GM12801 (cell line): ENCODE data around the gene GAGE12E.
"Not testable (repeated sequence)": the region's sequence is repeated elsewhere in the genome, so short reads cannot be mapped to it uniquely, and the experiment has no call there.

Experiments
- CTCF ChIP-seq: IDR thresholded peaks from one replicate; pipeline ENCODE4 v1.5.1; 2011; ENCODE audit warnings: control low read depth; ENCODE audit not compliant: insufficient read length; ENCODE audit errors: extremely low read depth

GAGE12E gene

GRCh38 chrX:49598720-49599119 lies 47.6 kb downstream of the GAGE12E start, which contains the start of gene GAGE1:
TSS of gene GAGE1 (plus strand) at chrX:49599020. CDS start at chrX:49600175, 1,155 bp downstream.
- not testable (repeated sequence) for TF ChIP-seq CTCF
